Large intestine (tissue), 12 donors: ENCODE data around the gene MS4A15. TPM values are rescaled to one million over a fixed set of nuclear protein-coding genes. Genes with fewer than 3 reads are reported as not detected.
"Not testable (repeated sequence)": the region's sequence is repeated elsewhere in the genome, so short reads cannot be mapped to it uniquely, and the experiment has no call there.

ENCODE experiments used
- DNase-seq, 2 donors: peaks; one replicate each; pipeline versions ENCODE4 v3.0.0 to v3.0.0-alpha.2; 2013
- H3K27ac ChIP-seq: one replicate; pipeline ENCODE4 v1.5.1; 2013; ENCODE audit warnings: low read length
- H3K27me3 ChIP-seq: 2 replicates; pipeline ENCODE4 v1.6.1; 2013; ENCODE audit warnings: low read length; ENCODE audit not compliant: control insufficient read depth, insufficient read depth
- H3K36me3 ChIP-seq: 2 replicates; pipeline ENCODE4 v1.6.1; 2013; ENCODE audit warnings: low read length; ENCODE audit not compliant: control insufficient read depth, insufficient read depth
- H3K4me1 ChIP-seq: one replicate; pipeline ENCODE4 v1.6.1; 2013; ENCODE audit warnings: low read length; ENCODE audit not compliant: control insufficient read depth, insufficient read depth
- H3K4me3 ChIP-seq: one replicate; pipeline ENCODE4 v1.5.1; 2013; ENCODE audit warnings: low read length
- H3K9me3 ChIP-seq: one replicate; pipeline ENCODE4 v1.6.1; 2013; ENCODE audit warnings: mild to moderate bottlenecking, low read depth, low read length, moderate library complexity; ENCODE audit not compliant: control insufficient read depth
- WGBS: methylation state at CpG from one replicate; pipeline ENCODE4 v1.1.5; 2013; ENCODE audit warnings: low lambda C conversion rate; ENCODE audit not compliant: insufficient coverage; 5-methylcytosine and 5-hydroxymethylcytosine counted together
- long read RNA-seq, 11 donors: transcript quantifications; one replicate each; lab custom pipeline, GENCODE V29; 2026
- polyA plus RNA-seq: library from polyadenylated mRNA; unstranded; fragments of 120-200 nt; gene quantifications from one replicate; pipeline ENCODE4 v1.2.1, GENCODE V29; 2013

The MS4A15 gene, protein sequence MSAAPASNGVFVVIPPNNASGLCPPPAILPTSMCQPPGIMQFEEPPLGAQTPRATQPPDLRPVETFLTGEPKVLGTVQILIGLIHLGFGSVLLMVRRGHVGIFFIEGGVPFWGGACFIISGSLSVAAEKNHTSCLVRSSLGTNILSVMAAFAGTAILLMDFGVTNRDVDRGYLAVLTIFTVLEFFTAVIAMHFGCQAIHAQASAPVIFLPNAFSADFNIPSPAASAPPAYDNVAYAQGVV
- 0.04 TPM for polyA plus RNA-seq
- long read RNA-seq, donor 1: 0 reads
- long read RNA-seq, donor 2: 0 reads
- long read RNA-seq, donor 3: 0 reads
- long read RNA-seq, donor 4: 0 reads
- long read RNA-seq, donor 5: 0 reads
- long read RNA-seq, donor 6: 0 reads
- long read RNA-seq, donor 7: 0 reads
- long read RNA-seq, donor 8: 0 reads
- long read RNA-seq, donor 9: 0 reads
- long read RNA-seq, donor 10: 0 reads
- long read RNA-seq, donor 11: 0 reads

DNA sequence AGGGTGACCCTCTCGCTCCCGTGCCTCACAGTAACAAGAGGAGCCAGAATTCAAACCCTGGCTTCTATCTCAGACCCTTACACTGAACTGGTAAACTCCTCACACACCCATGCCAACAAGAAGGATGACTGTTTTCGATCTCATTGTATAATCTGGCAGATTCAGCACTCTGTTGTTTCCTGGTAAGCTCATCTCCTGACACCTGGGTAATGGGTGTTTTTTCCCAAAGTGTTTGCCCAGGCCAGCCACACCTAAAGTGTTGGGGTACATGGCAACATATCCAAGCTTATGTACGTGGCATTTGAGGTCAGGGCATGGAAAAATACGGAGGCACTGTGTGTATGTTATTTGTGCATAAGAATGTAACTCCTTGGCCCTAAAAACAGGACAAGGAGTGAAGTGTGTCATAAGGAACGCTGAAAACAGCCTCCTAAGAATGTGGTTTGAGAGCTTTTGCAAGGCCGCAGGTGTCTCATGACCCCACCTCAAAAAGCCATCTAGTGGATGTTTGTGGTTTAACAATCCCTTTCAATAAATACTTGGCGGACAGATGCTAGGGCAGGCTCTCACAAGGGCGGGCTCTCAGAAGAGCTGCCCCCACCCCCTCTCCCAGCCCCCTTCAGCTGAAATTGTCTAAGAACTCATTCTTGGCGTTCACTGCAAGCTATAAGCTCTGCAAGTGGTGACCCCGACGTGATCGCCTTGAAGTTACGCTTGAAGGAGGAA is at the start of gene MS4A15:
TSS of gene MS4A15 (plus strand) at position 561 of the 726 bp plus-strand sequence. CDS start 6,867 bp downstream, outside the sequence.
- H3K9me3 ChIP-seq: no peaks in the 10 kb centered on the region
- peak in 1 of 2 donors; percentile 56 for DNase-seq
- no peak within 1 kb of the TSS for H3K27ac ChIP-seq
- H3K4me1 ChIP-seq: peaks cover 8% of the 10 kb centered on the region
- no peaks in the 10 kb centered on the region for H3K27me3 ChIP-seq
- WGBS: 70% methylated on average over 2 of the region's 14 CpGs
- no peaks in the 10 kb centered on the region for H3K36me3 ChIP-seq
- no peak within 1 kb of the TSS for H3K4me3 ChIP-seq

DNA sequence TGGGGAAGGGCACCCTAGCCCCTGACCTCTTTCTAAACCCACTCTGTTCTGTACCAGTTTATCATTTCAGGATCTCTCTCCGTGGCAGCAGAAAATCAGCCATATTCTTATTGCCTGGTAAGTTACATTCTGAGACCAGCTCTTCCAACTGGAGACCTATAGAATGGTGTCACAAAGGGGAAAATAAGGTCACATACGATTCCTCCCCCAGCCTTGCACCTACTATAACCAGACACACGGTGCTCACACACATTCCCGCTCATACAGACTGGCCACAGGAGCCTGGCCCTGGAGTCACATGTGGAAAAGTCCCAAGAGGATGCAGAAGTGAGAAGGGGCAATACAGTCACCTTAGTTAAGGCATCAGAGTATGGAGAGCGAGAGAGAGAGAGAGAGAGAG is 49.7 kb upstream of the MS4A15 start:
- no CpG with 5 or more reads among the region's 5 CpGs for WGBS
- Histone ChIP-seq H3K4me1 (peaks cover 44% of the 10 kb centered on the region), H3K36me3 (peaks cover 4% of the 10 kb centered on the region), H3K9me3 (no peaks in the 10 kb centered on the region), H3K4me3 (no peak overlapping the region), H3K27me3 (no peaks in the 10 kb centered on the region), H3K27ac (no peak overlapping the region)
- no peak for DNase-seq

DNA sequence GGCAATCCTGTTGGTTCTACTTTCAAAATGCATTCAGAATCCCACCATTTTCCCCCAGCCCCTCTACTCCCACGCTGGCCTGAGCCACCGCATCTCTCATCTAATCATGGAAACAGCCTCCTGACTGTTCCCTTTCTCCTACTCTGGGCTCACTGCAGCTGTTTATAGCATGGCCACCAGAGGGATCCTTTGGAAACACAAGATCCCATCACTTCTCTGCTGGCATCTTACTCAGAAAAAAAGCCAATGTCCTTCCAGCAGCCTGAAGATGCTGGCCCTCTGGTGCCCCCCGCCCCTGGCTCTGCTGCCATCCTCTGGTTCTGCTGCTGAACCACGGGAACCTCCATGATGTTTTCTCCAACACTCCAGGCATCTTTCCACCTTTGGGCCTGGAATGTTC is 46.2 kb upstream of the MS4A15 start:
- WGBS: 92% methylated on average over 2 of the region's 4 CpGs
- peak overlapping the region; percentile 78 for H3K27ac ChIP-seq
- no peak overlapping the region for H3K4me3 ChIP-seq
- no peak for DNase-seq
- H3K27me3 ChIP-seq: no peaks in the 10 kb centered on the region
- H3K4me1 ChIP-seq: peaks cover 57% of the 10 kb centered on the region
- no peaks in the 10 kb centered on the region for H3K36me3 ChIP-seq
- H3K9me3 ChIP-seq: peaks cover 9% of the 10 kb centered on the region

DNA sequence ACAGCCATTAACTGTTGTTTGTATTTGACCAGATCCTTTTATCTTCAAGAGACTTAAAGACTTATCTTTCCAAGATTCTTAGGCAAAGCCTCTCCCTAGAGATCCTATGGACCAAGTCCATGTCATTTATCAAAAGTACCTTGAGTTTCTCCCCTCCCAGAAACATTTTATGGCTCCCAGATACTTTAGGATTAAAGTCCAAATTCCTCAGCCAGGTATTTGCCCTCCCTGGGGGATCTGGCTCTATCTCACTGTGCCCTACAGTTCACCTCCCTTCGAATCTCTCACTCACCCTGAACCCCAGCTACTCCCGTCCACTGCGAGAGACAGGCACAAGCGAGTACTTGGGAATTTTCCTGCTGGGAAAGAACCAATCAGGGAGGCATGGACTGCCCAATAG is 45.4 kb upstream of the MS4A15 start:
- peaks cover 9% of the 10 kb centered on the region for H3K9me3 ChIP-seq
- WGBS: no CpG with 5 or more reads among the region's 4 CpGs
- H3K27me3 ChIP-seq: no peaks in the 10 kb centered on the region
- peaks cover 54% of the 10 kb centered on the region for H3K4me1 ChIP-seq
- no peak overlapping the region for H3K4me3 ChIP-seq
- peak overlapping the region; percentile 78 for H3K27ac ChIP-seq
- peak; percentile 78 to 89 for DNase-seq
- no peaks in the 10 kb centered on the region for H3K36me3 ChIP-seq

DNA sequence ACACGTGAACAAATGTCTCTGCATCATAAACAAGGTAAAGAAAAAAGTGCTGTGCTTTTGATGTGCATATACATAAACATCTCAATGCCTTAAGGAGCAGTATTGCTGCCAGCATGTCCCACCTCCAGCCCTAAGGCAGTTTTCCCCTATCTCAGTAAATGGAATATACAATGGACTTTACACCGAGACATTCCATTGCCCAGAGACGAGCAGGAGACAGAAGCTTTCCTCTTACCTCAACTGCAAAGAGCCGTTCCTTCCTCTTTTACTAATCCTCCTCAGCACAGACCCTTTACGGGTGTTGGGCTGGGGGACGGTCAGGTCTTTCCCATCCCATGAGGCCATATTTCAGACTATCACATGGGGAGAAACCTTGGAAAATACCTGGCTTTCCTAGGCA is 43.2 kb upstream of the MS4A15 start:
- Histone ChIP-seq H3K9me3 (peaks cover 22% of the 10 kb centered on the region), H3K4me1 (peaks cover 48% of the 10 kb centered on the region), H3K27ac (peak overlapping the region; percentile 78)
- not testable (repeated sequence) for H3K4me3 ChIP-seq, H3K27me3 ChIP-seq, H3K36me3 ChIP-seq
- no CpG with 5 or more reads among the region's 6 CpGs for WGBS
- peak; percentile 35 to 76 for DNase-seq

DNA sequence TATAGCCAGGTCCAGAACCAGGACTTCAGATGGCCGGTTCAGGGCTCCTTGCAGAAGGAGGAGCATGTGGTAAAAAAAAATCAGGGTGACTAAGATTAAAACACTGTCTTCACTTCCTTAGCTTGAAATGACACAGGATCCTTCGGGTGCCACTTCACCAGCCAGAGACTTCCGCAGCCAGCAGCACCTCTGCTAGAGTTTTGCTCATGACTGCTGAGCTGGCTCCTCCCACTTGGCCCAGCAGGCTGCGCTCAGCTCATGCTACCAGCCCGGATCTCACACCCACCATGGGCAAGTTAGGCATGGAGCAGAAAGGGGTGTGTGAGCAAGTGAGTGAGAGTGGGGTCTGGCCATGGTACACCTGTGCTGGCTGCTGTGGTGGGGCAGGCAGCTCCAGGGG is 38.7 kb upstream of the MS4A15 start:
- H3K4me1 ChIP-seq: peaks cover 24% of the 10 kb centered on the region
- H3K27me3 ChIP-seq: no peaks in the 10 kb centered on the region
- H3K36me3 ChIP-seq: no peaks in the 10 kb centered on the region
- H3K4me3 ChIP-seq: no peak overlapping the region
- peaks cover 26% of the 10 kb centered on the region for H3K9me3 ChIP-seq
- peak overlapping the region; percentile 89 for H3K27ac ChIP-seq
- WGBS: no CpG with 5 or more reads among the region's 5 CpGs
- no peak for DNase-seq

DNA sequence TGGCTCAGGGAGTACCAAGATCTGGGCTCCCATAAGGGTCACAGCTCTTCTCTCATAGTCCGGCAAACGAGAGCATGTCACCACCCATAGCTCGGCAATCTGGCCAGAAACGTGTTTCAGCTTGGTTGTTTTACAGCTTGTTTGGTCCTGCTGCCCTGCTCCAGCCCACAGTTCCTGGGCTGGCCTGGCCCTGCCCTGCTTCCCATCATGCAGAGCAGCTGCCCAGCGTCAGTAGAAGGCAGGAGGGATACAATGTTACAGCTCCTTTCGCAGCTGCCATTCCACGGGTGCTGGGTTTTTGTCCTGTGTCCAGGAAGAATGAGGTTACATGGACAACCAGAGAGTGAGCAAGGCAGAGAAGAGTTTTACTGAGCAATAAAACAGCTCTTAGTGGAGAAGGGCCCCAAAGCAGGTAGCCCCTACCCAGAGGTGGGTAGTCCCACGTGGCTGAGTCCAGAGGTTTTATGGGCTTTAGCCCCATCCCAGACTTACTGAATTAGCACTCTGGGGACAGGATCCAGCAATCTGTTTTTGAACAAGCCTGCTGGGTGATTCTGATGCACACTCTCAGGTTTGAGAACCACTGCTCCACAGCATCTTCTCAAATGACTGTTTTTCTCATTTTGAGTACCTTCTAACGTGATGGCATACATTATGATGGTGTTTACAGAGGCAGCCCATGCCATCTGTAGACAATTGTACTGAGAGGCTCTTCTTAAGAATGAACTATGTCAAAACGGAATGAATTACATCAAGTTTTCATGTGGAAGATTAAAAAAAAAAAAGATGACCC is 37.9 kb upstream of the MS4A15 start:
- no peak for DNase-seq
- Histone ChIP-seq H3K4me3 (no peak overlapping the region), H3K9me3 (peaks cover 26% of the 10 kb centered on the region), H3K27me3 (no peaks in the 10 kb centered on the region), H3K36me3 (no peaks in the 10 kb centered on the region), H3K4me1 (peaks cover 21% of the 10 kb centered on the region), H3K27ac (peak overlapping the region; percentile 89)
- WGBS: 100% methylated on average over 1 of the region's 10 CpGs

DNA sequence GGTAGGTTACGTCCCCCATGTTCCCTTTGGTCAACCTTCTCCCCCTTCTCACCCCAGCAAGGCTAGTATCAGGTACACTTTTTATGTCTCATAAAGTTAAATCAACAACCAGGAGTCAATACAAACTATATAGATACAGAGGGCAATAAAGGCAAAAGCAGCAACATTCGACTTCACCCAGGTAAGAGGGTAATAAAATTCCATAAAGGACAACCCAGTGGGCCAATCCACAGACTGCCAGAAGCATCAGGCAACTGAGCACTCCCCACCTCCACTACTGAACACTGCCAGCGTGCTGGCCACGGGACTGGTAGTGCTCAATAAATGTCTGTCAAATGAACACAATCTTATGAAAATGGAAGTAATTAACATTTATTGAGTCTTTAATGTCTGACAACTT is 37.3 kb upstream of the MS4A15 start:
- DNase-seq: peak; percentile 87 to 96
- Histone ChIP-seq H3K4me3 (no peak overlapping the region), H3K4me1 (peaks cover 21% of the 10 kb centered on the region), H3K9me3 (peaks cover 23% of the 10 kb centered on the region), H3K27ac (peak overlapping the region; percentile 89), H3K27me3 (no peaks in the 10 kb centered on the region), H3K36me3 (no peaks in the 10 kb centered on the region)
- WGBS: no CpG with 5 or more reads among the region's 4 CpGs

DNA sequence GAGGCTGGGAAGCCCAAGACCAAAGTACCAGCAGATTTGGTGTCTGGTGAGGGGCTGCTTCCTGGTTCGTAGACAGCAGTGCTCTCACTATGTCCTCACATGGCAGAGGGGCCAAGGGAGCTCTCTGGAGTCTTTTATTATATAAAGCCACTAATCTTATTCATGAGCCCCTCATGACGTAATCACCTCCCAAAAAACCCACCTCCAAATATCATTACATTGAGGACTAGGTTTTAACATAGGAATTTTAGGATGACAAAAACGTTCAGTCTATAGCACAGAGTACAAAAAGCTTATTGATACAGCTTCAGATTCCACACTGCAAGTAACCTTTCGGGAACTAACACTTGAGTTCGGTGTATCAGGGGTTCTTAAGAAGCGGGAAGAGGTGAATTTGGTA is 36.2 kb upstream of the MS4A15 start:
- Histone ChIP-seq H3K36me3 (no peaks in the 10 kb centered on the region), H3K9me3 (peaks cover 17% of the 10 kb centered on the region), H3K27me3 (no peaks in the 10 kb centered on the region), H3K4me1 (peaks cover 23% of the 10 kb centered on the region), H3K27ac (peak overlapping the region; percentile 89), H3K4me3 (no peak overlapping the region)
- WGBS: no CpG with 5 or more reads among the region's 6 CpGs
- DNase-seq: no peak

DNA sequence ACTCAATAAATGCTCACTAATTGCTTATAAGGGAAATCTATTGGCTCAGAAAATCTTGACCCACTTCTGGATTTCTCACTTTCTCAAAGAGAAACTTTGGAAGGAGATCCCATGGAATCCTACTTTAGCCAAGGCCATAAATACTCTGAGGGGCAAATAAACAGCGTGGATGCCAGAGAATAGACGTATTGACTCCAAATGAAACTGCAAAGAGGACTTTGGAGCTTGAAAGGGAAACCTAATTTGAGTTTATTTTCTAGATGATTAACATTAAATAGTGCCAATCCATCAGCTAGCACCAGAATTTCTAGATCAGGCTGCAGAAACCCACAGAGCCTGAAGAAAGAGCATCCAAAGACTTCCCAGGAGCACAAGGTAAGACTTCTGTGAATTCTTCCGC is 32.2 kb upstream of the MS4A15 start, which contains the start of gene MS4A18:
TSS of gene MS4A18 (plus strand) at position 301 of the 400 bp plus-strand sequence.
- no peaks in the 10 kb centered on the region for H3K36me3 ChIP-seq
- H3K4me1 ChIP-seq: peaks cover 24% of the 10 kb centered on the region
- WGBS: 20% methylated on average over 1 of the region's 3 CpGs
- no peak for DNase-seq
- H3K9me3 ChIP-seq: no peaks in the 10 kb centered on the region
- H3K4me3 ChIP-seq: no peak within 1 kb of the TSS
- H3K27me3 ChIP-seq: no peaks in the 10 kb centered on the region
- H3K27ac ChIP-seq: no peak within 1 kb of the TSS
